GM21723 (cell line): Measurements from ENCODE around the gene AFF1.
A peak's percentile ranks its signal among the peaks of the same experiment; 100 is the strongest.

Experiments used
- ATAC-seq: cut with Tn5 transposase; IDR thresholded peaks from one replicate; pipeline ENCODE4 v1.9.1; 2021; ENCODE audit warnings: mild to moderate bottlenecking, moderate library complexity; ENCODE audit not compliant: unreplicated experiment

Gene AFF1

DNA sequence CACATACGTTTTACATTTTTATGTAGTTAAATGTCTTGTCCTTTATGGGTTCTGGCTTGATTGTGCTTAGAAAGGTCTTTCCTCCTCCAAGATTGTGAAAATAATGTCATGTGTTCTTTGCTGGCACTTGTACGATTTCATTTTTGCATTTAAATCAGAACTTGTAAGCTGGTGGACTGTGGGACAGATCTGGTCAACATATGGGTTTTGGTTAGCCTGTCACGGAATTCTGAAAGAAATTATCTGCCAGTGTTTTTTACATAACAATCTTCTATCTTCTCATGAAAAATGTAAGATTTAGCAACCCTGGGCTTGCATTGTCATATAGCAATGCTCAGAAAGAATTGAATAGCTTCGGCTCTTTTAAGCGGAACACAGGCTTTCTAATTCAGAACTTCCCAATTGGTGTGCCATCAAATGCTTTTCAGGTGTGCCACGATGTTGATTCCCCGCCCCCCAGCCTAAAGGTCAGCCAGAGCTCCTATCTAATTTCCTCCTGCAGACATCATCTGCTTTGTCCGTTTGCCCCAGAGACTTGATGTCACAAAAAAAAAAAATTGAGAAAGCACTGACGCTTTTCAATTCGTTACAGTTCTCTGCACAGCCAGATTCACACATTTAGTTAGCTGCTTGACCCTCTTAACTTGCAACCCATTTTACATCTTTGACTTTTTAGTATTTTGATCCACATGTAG, 16.2 kb downstream of the AFF1 start:
- no peak for ATAC-seq

DNA sequence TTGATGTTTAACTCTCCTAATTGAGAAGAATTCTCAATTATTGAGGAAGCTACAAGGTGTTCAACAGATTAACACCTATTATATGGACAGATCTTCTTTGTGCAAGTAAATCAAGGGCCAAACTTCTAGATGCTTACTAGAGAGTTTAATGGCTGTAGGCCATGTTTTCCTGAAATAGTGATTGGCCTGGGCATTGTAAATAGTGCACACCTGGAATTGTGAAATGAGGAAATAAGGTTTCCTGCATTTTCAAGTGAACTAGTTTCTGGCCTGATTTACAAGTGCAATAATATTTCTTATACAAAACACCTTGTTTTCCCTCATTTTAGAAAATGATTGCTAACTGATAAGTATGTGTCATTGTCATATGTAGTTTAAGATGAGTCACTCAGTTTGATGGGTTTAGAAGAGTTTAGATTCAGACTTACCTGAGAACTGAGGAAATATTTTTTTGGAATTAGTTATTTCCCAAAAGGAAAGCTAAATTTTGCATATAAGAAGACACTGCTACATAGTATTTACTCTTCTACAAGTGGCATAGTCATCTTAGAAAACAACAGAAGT, 21.2 kb downstream of the AFF1 start:
- no peak for ATAC-seq

DNA sequence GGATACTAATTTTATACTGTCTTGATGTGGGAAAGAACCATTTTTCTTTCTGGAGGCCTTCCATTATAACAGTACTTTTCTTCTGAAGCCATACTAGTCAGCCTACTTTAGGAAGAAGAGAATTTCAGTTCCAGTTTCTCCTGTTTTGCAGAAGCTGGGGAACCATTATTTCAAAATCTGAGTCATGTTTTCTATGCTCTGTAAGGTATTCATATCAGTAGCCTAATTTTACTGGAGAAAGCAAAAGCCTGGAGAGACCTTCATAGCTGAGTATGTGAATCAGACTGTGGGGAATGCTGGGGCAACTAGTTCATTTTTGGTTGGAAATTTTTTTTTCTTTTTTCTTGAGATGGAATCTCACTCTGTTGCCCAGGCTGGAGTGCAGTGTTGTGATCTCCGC, 22.4 kb downstream of the AFF1 start:
- ATAC-seq, result peak; percentile 58

DNA sequence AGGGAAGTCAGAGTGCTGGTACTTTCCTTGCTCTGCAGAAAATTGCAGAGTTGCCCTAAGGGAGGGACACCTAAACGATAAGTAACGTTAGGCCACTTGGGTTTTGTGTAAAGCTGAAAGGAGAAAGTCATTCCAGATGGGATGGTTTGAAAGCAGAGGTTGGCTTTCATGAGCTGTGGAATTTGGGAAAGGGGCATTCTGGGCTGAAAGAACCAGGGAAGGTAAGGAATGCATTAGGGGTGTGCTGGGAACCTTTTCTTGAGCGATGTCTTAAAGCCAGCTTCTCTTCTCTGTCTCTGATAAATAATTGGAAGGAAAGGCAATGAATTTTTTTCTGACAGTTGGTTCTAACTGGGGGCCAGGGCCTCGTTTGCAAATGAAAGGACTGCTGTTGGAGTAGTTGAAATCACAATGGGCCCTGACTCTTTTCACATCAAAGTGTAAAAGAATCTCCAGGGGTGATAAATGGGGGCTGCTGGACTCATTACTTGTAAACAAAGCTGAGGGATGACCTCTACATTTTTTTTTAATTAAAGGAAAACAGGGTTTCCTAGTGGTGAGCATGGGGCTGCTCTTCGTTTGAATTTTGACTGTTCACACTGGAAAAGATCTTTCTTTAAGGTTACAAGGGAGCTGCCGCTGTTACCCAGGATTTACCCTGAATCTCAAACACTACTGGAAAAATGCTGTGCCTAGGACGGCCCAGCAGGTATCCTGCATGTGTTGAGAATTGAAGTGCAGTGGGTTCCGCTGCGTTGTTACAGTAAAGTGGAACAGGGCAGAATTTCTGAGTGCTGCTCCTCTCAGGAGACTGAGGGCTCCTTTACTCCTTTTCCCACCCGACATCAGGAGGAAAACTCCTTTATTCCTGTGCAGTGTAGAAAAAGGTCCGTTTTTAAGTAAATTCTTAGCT, 25.0 kb downstream of the AFF1 start:
- no peak for ATAC-seq

DNA sequence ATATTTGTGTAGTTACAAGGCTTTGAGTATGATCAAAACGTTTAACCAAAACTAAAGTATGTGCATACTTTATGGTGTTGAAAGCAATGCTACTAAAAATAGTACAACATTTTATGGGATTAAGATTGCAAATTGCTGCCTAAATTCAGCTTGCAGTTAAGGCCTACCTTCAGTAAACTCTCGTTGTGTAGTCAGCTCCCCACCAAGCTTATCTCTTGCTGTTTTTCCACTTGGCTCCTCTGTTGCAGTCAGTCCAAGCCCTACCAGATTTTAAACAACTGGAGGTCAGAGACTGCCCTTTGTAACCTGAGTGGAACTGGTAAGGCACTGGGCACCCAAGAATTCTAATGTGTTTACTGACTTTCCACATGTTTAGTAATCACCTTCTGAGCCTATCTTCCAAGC, 25.7 kb downstream of the AFF1 start:
- no peak for ATAC-seq

DNA sequence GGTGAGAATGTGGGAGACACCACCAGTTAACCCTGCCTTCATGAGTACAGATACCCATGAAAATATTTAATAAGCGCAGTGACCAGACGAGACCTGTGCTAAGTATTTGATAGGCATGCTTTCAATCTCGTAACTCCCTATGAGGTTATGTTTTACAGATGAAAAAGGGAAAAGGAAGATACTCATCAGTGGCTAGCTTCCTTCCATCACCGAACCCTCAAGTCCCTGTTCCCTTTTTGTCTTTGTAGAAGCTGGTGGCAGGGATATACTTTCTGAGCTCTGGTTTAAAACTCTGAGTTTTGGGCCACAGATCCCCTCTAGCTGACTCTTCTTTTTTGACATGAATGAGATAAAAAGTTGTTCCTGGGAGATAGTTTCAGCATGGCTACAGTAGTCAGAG, 26.3 kb downstream of the AFF1 start:
- peak; percentile 9 for ATAC-seq

DNA sequence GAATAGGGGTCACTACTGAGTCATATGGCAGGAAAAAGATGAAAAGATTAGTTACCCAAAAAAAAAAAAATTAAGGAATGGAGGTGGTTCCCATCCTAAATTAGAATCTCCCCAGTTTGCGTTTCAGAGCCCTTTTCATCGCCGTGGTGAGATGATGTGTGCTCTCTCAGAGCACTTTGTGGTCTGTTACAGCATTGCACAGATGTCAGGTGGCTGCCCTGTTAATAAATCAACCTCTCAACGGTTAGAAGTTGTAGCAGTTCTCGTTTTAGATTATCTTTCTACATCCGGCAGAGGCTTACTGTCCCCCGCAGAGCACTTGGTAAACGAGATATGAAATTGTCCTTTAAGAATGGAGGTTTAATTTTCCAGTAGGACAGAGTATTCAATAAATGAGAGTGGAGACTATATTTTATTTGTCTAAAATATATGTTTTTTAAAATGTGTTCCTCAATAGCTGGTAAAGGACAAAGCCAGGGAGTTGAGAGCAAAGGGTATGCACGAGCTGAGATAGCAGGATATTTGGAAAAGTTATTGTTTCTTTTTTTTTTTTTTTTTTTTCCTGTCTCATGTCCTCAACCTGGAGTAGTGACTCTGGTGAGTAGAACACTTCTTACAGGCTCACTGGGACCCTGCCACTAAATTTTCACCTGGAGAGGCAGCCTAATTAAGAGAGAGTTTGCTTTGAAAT, 26.9 kb downstream of the AFF1 start:
- ATAC-seq, result peak; percentile 77

DNA sequence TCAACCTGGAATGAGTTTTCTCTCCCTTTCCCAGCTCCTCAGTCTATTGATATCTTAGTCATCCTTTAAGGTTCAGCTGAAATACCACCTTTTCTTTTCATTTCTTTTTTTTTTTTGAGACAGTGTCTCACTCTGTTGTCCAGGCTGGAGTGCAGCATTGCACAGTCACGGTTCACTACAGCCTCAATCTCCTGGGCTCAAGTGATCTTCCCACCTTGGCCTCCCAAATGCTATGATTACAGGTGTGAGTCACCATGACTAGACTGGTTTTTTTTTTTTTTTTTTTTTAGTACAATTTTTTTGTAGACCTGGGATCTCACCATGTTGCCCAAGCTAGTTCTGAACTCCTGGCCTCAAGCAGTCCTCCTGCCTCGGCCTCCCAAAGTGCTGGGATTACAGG, 28.9 kb downstream of the AFF1 start:
- no peak for ATAC-seq

DNA sequence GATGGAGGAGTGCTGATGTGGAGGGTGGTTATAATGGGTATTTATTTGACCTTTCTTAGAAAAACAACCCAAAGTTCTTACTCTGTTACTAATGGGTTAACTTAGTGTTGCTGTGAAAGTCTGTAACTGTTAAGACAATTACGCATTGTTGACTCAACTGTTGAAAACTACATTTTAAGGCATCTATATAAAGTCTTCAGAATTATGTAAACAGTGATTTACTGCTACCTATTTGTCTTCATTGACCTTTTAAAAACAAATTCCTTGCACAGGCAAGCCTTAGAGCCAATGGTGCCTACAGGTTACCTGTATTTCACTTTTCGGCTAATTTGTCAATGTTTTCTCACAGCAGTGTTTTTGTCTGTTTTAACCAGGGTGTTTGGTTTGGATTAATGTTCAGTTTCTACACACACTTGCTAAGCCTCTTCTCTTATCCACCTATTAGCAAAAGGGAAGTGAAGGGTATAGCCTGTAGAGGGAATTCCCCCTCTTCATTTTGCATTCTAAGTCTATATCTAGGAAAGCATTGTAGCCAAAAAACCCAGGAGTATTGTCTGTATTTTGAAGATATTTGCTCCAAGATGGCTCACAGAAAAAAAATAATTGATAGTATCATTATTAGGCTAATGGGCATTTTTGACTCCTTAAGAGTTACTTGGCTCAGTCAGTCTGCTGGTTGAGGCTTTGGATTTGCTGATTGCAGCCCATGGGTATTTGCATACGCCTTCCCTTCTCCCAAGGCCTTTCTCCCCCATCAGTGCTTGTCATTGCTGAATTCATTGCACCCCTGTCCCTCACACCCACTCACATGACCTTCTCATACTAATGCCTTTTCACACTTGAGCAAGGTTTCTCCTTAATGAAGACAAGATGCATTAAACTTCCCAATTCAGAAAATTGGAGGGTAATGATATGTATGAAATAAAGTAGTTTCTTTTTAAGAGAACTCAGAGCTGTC, 30.5 kb downstream of the AFF1 start:
- peak; percentile 59 for ATAC-seq

DNA sequence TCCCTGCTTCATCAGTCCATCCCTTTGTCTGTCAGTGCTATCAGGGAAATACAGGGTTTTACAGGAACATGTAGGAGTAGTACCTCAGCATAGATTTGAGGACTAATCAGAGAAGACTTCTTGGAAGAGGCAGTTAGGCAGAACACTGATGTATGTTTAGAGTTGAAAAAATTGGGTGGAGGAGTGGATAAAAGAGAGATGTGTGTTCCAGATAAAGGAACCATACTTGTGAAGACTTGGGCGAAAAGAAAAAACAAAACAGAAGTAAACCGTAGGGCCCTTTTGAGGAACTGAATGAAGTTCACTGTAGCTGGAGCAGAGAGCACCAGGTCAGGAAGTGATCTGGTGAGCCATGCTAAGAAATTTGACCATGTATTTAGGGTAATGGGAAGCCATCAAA, 32.3 kb downstream of the AFF1 start:
- ATAC-seq, result no peak

DNA sequence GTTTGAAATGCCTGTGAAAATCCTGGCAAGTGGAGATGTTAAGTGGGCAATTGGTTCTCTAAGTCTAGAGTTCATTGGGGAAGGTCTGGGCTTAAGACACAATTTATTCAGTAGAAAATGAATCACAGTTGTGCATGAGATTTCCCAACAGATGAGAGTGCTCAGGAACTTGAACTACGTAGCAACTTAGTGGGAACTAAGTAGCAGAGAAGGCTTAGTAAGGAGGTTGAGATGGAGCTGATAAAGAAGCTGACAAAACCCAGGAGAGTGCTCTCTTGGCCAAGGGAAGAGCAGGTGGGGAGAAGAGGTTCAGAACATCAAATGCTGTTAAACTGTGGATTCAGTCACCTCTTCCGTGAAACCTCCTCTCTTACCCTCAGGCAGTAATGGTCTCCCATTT, 33.0 kb downstream of the AFF1 start:
- ATAC-seq, result no peak

DNA sequence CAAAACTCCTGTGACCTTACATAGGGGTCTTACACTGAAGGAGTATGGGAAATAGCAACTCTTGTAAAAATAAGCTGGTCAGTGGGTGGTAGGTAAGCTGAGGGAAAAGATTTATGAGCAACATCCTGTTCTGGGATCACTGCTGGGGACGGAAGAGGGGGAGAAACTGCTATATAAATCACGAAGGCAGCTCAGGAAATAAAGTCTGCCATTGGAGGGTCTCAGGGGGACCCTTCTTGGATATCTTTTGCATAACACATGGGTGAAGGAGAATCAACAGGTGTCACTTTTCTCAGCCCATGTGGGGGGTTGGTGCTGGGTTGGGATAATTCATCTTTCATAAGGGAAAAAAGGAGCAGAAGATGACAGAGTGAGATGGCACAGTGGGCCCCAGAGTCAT, 33.7 kb downstream of the AFF1 start:
- no peak for ATAC-seq

DNA sequence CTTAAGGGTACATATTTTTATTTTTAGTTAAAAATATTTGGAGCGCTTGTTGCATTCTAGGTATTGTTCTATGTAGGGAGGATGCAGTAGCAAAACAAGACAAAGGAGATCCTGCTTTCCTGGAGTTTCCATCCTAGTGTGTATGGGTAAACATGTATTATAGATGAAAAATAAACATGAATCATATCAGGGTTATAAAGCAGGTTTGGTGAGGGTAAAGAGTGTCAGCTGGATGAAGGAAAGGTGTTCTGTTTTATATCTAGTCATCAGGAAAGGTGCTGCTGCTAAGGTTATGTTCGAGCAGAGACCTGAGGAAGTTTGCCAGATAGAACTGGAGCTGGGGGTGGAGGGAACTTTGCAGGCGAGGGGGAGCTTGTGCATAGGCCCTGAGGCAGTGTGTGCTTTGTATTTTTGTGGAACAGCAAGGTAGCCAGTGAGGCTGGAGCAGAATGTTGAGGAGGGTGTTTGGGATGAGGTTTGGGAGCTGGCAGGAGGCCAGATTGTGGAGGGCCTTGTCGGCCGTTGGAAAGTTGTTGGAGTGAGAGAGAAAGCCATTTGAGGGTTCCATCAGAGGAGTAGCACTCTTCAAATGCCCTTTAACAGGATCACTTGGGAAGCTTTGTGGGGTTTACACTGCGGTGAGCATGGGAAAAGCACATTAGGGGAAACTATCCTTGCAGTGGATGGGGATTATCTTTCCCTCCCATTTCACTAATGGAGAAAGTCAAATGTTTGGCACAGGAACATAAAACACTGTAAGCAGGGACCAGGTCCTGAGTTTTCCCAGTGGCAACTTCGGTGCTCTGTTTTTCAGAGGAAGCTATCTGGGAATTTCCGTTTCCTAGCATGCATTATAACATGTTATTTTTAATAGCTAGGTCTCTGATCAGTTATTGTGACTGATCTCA, 35.9 kb downstream of the AFF1 start:
- no peak for ATAC-seq

DNA sequence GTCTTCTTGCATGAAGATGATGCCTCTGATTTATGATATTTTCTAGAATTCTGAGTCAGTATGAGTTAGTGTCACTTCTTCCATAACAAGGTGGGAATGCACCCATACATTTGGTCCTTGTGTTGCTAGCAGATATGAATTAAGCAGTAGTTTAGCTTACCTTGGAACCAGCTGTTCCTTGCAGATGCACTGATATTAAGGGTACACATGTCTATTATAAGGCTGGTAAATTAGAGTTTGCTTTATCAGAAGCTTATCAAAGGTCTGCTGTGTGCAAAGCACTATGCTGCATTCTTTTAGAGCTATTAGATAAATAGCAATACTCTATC, 36.5 kb downstream of the AFF1 start:
- ATAC-seq, result no peak

DNA sequence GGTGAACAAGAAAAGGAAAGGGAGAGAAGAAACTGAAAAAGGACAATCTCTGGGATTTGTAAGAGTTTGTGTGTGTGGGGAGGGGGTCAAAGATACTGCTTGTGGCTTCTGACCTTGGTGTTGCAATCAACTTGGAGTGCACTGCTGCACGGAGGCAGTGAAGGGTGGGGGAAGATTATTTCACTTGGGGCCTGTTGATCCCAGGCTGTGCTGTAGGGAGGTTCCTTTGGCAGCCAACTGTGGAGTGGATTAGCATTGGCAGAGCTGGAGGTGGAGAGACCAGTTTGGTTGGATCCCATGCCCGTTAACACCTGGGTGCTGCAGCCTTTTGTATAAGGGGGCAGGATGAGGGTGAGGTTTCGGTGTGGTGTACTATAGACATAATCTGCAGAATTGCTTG, 38.2 kb downstream of the AFF1 start:
- no peak for ATAC-seq

DNA sequence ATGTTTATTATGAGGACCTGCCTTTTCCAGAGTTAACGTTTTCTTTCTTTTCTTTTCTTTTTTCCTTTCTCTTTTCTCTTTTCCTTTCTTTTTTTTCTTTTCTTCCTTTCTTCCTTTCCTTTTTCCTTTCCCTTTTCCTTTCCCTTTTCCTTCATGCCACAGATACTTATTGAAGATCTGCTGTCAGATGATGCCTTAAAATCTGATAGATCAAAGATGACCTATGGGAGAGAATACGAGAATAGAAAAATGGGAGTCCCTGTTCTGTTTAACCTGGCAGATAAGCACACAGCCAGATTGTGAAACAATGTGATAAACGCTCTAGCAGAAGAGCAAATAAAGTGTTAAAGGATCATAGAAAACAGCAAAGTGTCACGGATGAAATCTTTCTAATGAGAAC, 38.9 kb downstream of the AFF1 start:
- ATAC-seq, result no peak

DNA sequence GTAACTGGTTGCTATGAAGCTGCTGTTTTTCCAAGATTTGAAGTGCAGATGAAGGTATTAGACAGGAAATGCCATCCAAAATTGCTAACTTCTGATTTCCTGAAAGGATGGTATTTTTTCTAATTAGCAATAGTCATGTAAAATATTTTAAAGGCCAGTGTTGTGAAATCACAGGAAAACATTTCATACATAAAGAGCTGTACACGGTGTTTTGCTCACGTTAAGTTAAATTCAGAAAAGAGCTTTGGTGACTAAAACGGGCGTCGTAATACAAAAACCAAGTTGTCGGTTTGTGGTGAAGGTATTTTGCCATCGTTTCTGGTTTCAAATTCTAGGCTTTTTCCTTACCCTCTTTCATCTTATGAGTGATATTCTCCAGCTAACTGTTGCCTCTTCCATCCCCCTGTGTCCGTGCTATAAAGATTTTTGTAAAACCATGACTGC, 39.8 kb downstream of the AFF1 start:
- no peak for ATAC-seq

DNA sequence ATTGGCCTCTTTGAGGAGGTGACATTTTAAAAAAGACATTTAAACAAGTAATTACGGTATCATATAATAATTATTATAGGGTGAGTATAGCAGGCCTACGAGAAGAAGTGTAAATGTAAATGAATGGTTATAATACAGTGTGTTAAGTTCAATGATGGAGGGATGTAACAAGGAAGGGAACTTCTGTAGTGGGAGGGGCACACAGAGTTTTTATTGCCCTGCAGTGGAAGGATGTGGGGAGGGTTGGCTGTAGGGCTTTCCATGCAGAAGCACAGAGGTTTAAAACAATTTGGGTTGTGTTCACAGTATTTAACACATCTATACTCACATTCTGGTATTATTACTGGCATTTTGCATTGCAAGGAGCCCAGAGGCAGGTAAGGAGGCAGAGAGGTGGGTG, 41.1 kb downstream of the AFF1 start:
- no peak for ATAC-seq

DNA sequence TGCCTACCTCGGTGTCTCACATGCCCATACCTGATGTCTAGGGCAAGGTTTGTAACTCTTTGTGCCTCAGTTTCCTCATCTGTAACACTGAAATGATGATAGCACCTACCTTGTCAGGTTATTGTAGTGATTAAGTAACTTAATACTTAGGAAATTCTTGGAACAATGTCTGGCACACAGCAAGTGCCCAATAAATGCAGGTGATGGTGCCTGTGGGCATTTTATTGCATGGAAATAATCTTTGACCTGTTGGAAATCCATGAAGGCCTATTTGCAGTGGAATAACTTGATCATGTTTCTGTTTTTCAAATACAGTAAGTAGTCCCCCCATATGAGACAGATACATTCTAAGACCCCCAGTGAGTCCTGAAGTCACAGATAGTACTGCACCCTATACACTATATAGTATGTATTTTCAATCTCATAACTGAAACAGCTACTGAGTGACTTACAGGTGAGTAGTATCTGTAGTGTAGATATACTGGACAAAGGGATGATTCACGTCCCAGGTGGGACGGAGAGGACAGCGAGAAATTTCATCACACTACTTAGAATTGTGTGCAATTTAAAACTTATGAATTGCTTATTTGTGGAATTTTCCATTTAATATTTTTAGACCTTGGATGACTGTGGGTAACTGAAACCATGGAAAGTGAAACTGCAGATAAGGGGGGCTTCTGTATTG, 42.1 kb downstream of the AFF1 start:
- no peak for ATAC-seq
